ENCODE results near the gene DOCK2. TPM values are rescaled to one million over a fixed set of nuclear protein-coding genes. Genes with fewer than 3 reads are reported as not detected.

DOCK2 gene
- total and polyA plus RNA-seq, 2 donors (not counting 3 experiments of a cell fraction or from before 2014, with no cell fraction given), result 0.62 to 4.8 TPM

GRCh38 chr5:169634606-169635005, 2.5 kb upstream of the DOCK2 start:
- H3K9me3 ChIP-seq (replicated peaks; ENCODE audit: control insufficient read depth, insufficient read depth, low read length), result no peaks in the 10 kb centered on the region
- intact Hi-C loops (cut with micrococcal nuclease), result no loop called here
- H3K4me3 ChIP-seq (replicated peaks in 1 of 3; ENCODE audit: insufficient read depth in 1 of 3, low read depth in 1 of 3, low read length in 3 of 3), result no peak overlapping the region
- no peak overlapping the region for H3K4me2 ChIP-seq (ENCODE audit: insufficient read depth, low read length)
- no peaks in the 10 kb centered on the region for H3K27me3 ChIP-seq (ENCODE audit: control insufficient read depth in 2 of 2, insufficient read depth in 2 of 2, low read length in 2 of 2)
- FAIRE-seq, result no peak
- ChIA-PET POLR2A (no interaction called here), CTCF (interaction anchor here (1.0 kb wide), 1 partner anchor 346 kb away, joined by 4 read pairs; the partner anchor contains the start of gene INSYN2B)
- BruUV-seq (replicated peaks), result no TSS peak
- no peak overlapping the region for H3K9ac ChIP-seq (replicated peaks; ENCODE audit: extremely low read depth, insufficient read depth, low read length)
- dilution Hi-C loops (cut with MboI; ENCODE audit: extremely low pct_ligation_motif_present, low sequenced_read_pairs), result no loop called here
- H4K20me1 ChIP-seq (replicated peaks; ENCODE audit: control insufficient read depth, extremely low read depth, insufficient read depth, low read length), result no peaks in the 10 kb centered on the region
- no peaks in the 10 kb centered on the region for H3K79me2 ChIP-seq (ENCODE audit: control insufficient read depth, insufficient read depth, low read length)
- no peaks in the 10 kb centered on the region for H3K36me3 ChIP-seq (ENCODE audit: control insufficient read depth in 2 of 2, extremely low read depth in 1 of 2, insufficient read depth in 2 of 2, low read length in 2 of 2)
- H2AFZ ChIP-seq (ENCODE audit: low read depth, low read length), result no peak overlapping the region
- no peak for DNase-seq (ENCODE audit: low read depth, low spot score)
- H3K9me1 ChIP-seq (replicated peaks; ENCODE audit: control insufficient read depth, extremely low read depth, insufficient read depth, low read length), result no peaks in the 10 kb centered on the region
- H3K4me1 ChIP-seq (ENCODE audit: control insufficient read depth, extremely low read depth, insufficient read depth, low read length), result peaks cover 5% of the 10 kb centered on the region
- no peak for TF ChIP-seq POLR2A (IDR thresholded peaks at IDR 0.05; ENCODE audit: low read depth, low read length)
- TF ChIP-seq GATA2 (IDR thresholded peaks at IDR 0.05; ENCODE audit: insufficient read depth, insufficient read length, low read depth, low read length), result no peak
- TF ChIP-seq EZH2 (IDR thresholded peaks at IDR 0.05; ENCODE audit: borderline replicate concordance, low read depth, low read length, severe bottlenecking), result no peak
- no peak for TF ChIP-seq CTCF (IDR thresholded peaks at IDR 0.05; ENCODE audit: extremely low read depth in 1 of 2, insufficient read depth in 1 of 2, low read depth in 1 of 2, low read length in 2 of 2)
- H3K27ac ChIP-seq (ENCODE audit: insufficient read depth, low read depth, low read length), result no peak overlapping the region

- H3K36me3 ChIP-seq (ENCODE audit: control insufficient read depth in 2 of 2, extremely low read depth in 1 of 2, insufficient read depth in 2 of 2, low read length in 2 of 2), result no peaks in the 10 kb centered on the region
- DNase-seq (ENCODE audit: low read depth, low spot score) (no peak), FAIRE-seq (no peak)
- H3K9ac ChIP-seq (replicated peaks; ENCODE audit: extremely low read depth, insufficient read depth, low read length), result no peak overlapping the region
- ChIA-PET POLR2A (no interaction called here), CTCF (interaction anchor here (1.4 kb wide), 1 partner anchor 345 kb away, joined by 3 read pairs; the partner anchor contains the start of gene INSYN2B)
- intact Hi-C loops (cut with micrococcal nuclease) (loop anchor here (2.0 kb wide), 1 partner anchor 37 kb away; no protein-coding TSS in a partner anchor), dilution Hi-C loops (cut with MboI; ENCODE audit: extremely low pct_ligation_motif_present, low sequenced_read_pairs) (no loop called here)
- H3K9me1 ChIP-seq (replicated peaks; ENCODE audit: control insufficient read depth, extremely low read depth, insufficient read depth, low read length), result no peaks in the 10 kb centered on the region
- H3K27ac ChIP-seq (ENCODE audit: insufficient read depth, low read depth, low read length), result no peak overlapping the region
- no TSS peak for BruUV-seq (replicated peaks)
- H3K27me3 ChIP-seq (ENCODE audit: control insufficient read depth in 2 of 2, insufficient read depth in 2 of 2, low read length in 2 of 2), result no peaks in the 10 kb centered on the region
- no peaks in the 10 kb centered on the region for H4K20me1 ChIP-seq (replicated peaks; ENCODE audit: control insufficient read depth, extremely low read depth, insufficient read depth, low read length)
- TF ChIP-seq JUN (IDR thresholded peaks at IDR 0.05; ENCODE audit: borderline replicate concordance, insufficient read depth, insufficient read length, low read depth), result no peak
- H3K4me1 ChIP-seq (ENCODE audit: control insufficient read depth, extremely low read depth, insufficient read depth, low read length), result peaks cover 3% of the 10 kb centered on the region
- H3K4me2 ChIP-seq (ENCODE audit: insufficient read depth, low read length), result no peak overlapping the region
- H3K79me2 ChIP-seq (ENCODE audit: control insufficient read depth, insufficient read depth, low read length), result no peaks in the 10 kb centered on the region
- H3K9me3 ChIP-seq (replicated peaks; ENCODE audit: control insufficient read depth, insufficient read depth, low read length), result no peaks in the 10 kb centered on the region
- H3K4me3 ChIP-seq (replicated peaks in 1 of 3; ENCODE audit: insufficient read depth in 1 of 3, low read depth in 1 of 3, low read length in 3 of 3), result no peak overlapping the region
- H2AFZ ChIP-seq (ENCODE audit: low read depth, low read length), result no peak overlapping the region
Observed at GRCh38 chr5:169635936-169636335, 1.1 kb upstream of the DOCK2 start.
